Naive B cell (primary cell): ENCODE data around the gene DNAJC8. TPM values are rescaled to one million over a fixed set of nuclear protein-coding genes. Genes with fewer than 3 reads are reported as not detected.

Experiments
- ATAC-seq, 2 donors: fragments of 150-1000 bp; cut with Tn5 transposase; 2 replicates each; pipeline ENCODE4 v1.10.0; 2021; ENCODE audit warnings: low read depth in 2 of 2, mild to moderate bottlenecking in 2 of 2, moderate library complexity in 2 of 2
- DNase-seq: peaks from one replicate; pipeline ENCODE4 v3.0.0; 2022
- H3K27ac Mint-ChIP-seq, 6 donors: one replicate each; pipeline ENCODE4 v1.8.0; 2020 to 2022; ENCODE audit warnings: mild to moderate bottlenecking in 6 of 6, mixed read lengths in 6 of 6, moderate library complexity in 5 of 6, inconsistent platforms in 2 of 6
- H3K27me3 Mint-ChIP-seq, 3 donors: one replicate each; pipeline ENCODE4 v1.8.0; 2021 to 2022; ENCODE audit warnings: mixed read lengths in 3 of 3, mild to moderate bottlenecking in 1 of 3
- H3K36me3 Mint-ChIP-seq, 2 donors: one replicate each; pipeline ENCODE4 v1.8.0; 2020 to 2022; ENCODE audit warnings: mixed read lengths in 2 of 2, inconsistent platforms in 1 of 2, mild to moderate bottlenecking in 1 of 2
- H3K4me1 Mint-ChIP-seq, 3 donors: one replicate each; pipeline ENCODE4 v1.8.0; 2020 to 2022; ENCODE audit warnings: mixed read lengths in 3 of 3, inconsistent platforms in 1 of 3, mild to moderate bottlenecking in 1 of 3, moderate library complexity in 1 of 3
- H3K4me3 Mint-ChIP-seq, 8 donors: one replicate each; pipeline ENCODE4 v1.8.0; 2020 to 2022; ENCODE audit warnings: mild to moderate bottlenecking in 8 of 8, mixed read lengths in 8 of 8, moderate library complexity in 8 of 8, inconsistent platforms in 2 of 8
- H3K9me3 Mint-ChIP-seq, 7 donors: one replicate each; pipeline ENCODE4 v1.8.0; 2020 to 2022; ENCODE audit warnings: mixed read lengths in 7 of 7, mild to moderate bottlenecking in 5 of 7, inconsistent platforms in 2 of 7, moderate library complexity in 1 of 7
- polyA plus RNA-seq, 6 donors: library from polyadenylated mRNA; unstranded; fragments of 300-500 nt; fragmentation: Illumina TruSeq; gene quantifications; one replicate each; pipeline ENCODE4 v1.2.3, GENCODE V29; 2021; ENCODE audit warnings: low read depth in 6 of 6

Gene DNAJC8
- polyA plus RNA-seq, 6 donors from 2014 or later = 145 to 193 (median 151) TPM

GRCh38 chr1:28190337-28190979 is 42.4 kb downstream of the DNAJC8 start:
- Mint-ChIP-seq H3K27ac (peak overlapping the region in 1 of 6 donors; percentile 50), H3K36me3 (peaks cover 0 to 8% of the 10 kb centered on the region in 2 donors), H3K9me3 (no peaks in the 10 kb centered on the region), H3K4me1 (peaks cover 0 to 8% (median 4%) of the 10 kb centered on the region in 3 donors), H3K4me3 (no peak overlapping the region), H3K27me3 (no peaks in the 10 kb centered on the region)
- DNase-seq (no peak), ATAC-seq (no peak)

GRCh38 chr1:28185071-28185470 is 47.8 kb downstream of the DNAJC8 start:
- H3K9me3 Mint-ChIP-seq = peaks cover 0 to 5% (median 0%) of the 10 kb centered on the region in 7 donors
- no peak for DNase-seq
- no peak overlapping the region for H3K4me3 Mint-ChIP-seq
- no peak for ATAC-seq
- H3K27me3 Mint-ChIP-seq = no peaks in the 10 kb centered on the region
- H3K4me1 Mint-ChIP-seq = peaks cover 21 to 31% (median 24%) of the 10 kb centered on the region in 3 donors
- peak overlapping the region in 3 of 6 donors; percentile 8 to 60 (median 18) for H3K27ac Mint-ChIP-seq
- H3K36me3 Mint-ChIP-seq = no peaks in the 10 kb centered on the region

GRCh38 chr1:28180306-28181305 is 52.2 kb downstream of the DNAJC8 start:
- Mint-ChIP-seq H3K36me3 (no peaks in the 10 kb centered on the region), H3K27ac (peak overlapping the region in 4 of 6 donors; percentile 5 to 81 (median 33)), H3K27me3 (no peaks in the 10 kb centered on the region), H3K4me1 (peaks cover 45 to 71% (median 65%) of the 10 kb centered on the region in 3 donors), H3K4me3 (peak overlapping the region; percentile 2 to 88 (median 66)), H3K9me3 (peaks cover 0 to 5% (median 0%) of the 10 kb centered on the region in 7 donors)
- DNase-seq (no peak), ATAC-seq (no peak)

- H3K36me3 Mint-ChIP-seq = no peaks in the 10 kb centered on the region
- peaks cover 61 to 80% (median 79%) of the 10 kb centered on the region in 3 donors for H3K4me1 Mint-ChIP-seq
- DNase-seq (no peak), ATAC-seq (no peak)
- peak overlapping the region in 6 of 8 donors; percentile 21 to 76 (median 43) for H3K4me3 Mint-ChIP-seq
- no peaks in the 10 kb centered on the region for H3K9me3 Mint-ChIP-seq
- peak overlapping the region in 2 of 6 donors; percentile 8 to 27 for H3K27ac Mint-ChIP-seq
- H3K27me3 Mint-ChIP-seq = no peaks in the 10 kb centered on the region
Measured at GRCh38 chr1:28178690-28179485, 53.9 kb downstream of the DNAJC8 start.

GRCh38 chr1:28176492-28177470 is 56.0 kb downstream of the DNAJC8 start, which contains the start of gene PTAFR:
PTAFR (minus strand) TSS chr1:28176690; CDS start chr1:28151021, 25,669 bp downstream.
- ATAC-seq = peak; percentile 66 to 73
- Mint-ChIP-seq H3K27me3 (no peaks in the 10 kb centered on the region), H3K9me3 (no peaks in the 10 kb centered on the region), H3K4me1 (peaks cover 69 to 91% (median 87%) of the 10 kb centered on the region in 3 donors), H3K27ac (peak within 1 kb of the TSS; percentile 71 to 93 (median 85)), H3K4me3 (peak within 1 kb of the TSS; percentile 57 to 98 (median 89)), H3K36me3 (no peaks in the 10 kb centered on the region)
- peak; percentile 79 for DNase-seq

GRCh38 chr1:28175955-28176485 is 56.8 kb downstream of the DNAJC8 start:
- Mint-ChIP-seq H3K4me3 (peak overlapping the region; percentile 57 to 98 (median 89)), H3K36me3 (no peaks in the 10 kb centered on the region), H3K27me3 (no peaks in the 10 kb centered on the region), H3K9me3 (no peaks in the 10 kb centered on the region), H3K4me1 (peaks cover 74 to 95% (median 91%) of the 10 kb centered on the region in 3 donors), H3K27ac (peak overlapping the region in 5 of 6 donors; percentile 71 to 89 (median 81))
- ATAC-seq = no peak
- no peak for DNase-seq

GRCh38 chr1:28173980-28174297 is 58.9 kb downstream of the DNAJC8 start:
- Mint-ChIP-seq H3K9me3 (no peaks in the 10 kb centered on the region), H3K4me1 (peaks cover 75 to 95% (median 86%) of the 10 kb centered on the region in 3 donors), H3K27me3 (no peaks in the 10 kb centered on the region), H3K27ac (peak overlapping the region in 5 of 6 donors; percentile 43 to 92 (median 77)), H3K36me3 (no peaks in the 10 kb centered on the region), H3K4me3 (peak overlapping the region in 7 of 8 donors; percentile 19 to 79 (median 73))
- ATAC-seq = no peak
- no peak for DNase-seq

- H3K4me1 Mint-ChIP-seq = peaks cover 71 to 95% (median 86%) of the 10 kb centered on the region in 3 donors
- no peak for ATAC-seq
- no peak for DNase-seq
- H3K27me3 Mint-ChIP-seq = no peaks in the 10 kb centered on the region
- H3K27ac Mint-ChIP-seq = peak overlapping the region; percentile 52 to 92 (median 80)
- no peaks in the 10 kb centered on the region for H3K9me3 Mint-ChIP-seq
- H3K36me3 Mint-ChIP-seq = no peaks in the 10 kb centered on the region
- peak overlapping the region; percentile 57 to 93 (median 80) for H3K4me3 Mint-ChIP-seq
Measured at GRCh38 chr1:28173151-28173979, 59.5 kb downstream of the DNAJC8 start.

GRCh38 chr1:28172713-28173150 is 60.1 kb downstream of the DNAJC8 start:
- DNase-seq (peak; percentile 89), ATAC-seq (peak; percentile 84 to 85)
- no peaks in the 10 kb centered on the region for H3K27me3 Mint-ChIP-seq
- H3K4me3 Mint-ChIP-seq = peak overlapping the region; percentile 57 to 93 (median 82)
- peaks cover 72 to 93% (median 86%) of the 10 kb centered on the region in 3 donors for H3K4me1 Mint-ChIP-seq
- H3K36me3 Mint-ChIP-seq = no peaks in the 10 kb centered on the region
- H3K27ac Mint-ChIP-seq = peak overlapping the region; percentile 52 to 91 (median 84)
- no peaks in the 10 kb centered on the region for H3K9me3 Mint-ChIP-seq

- peak overlapping the region; percentile 10 to 93 (median 80) for H3K4me3 Mint-ChIP-seq
- ATAC-seq (no peak), DNase-seq (no peak)
- no peaks in the 10 kb centered on the region for H3K9me3 Mint-ChIP-seq
- H3K27me3 Mint-ChIP-seq = no peaks in the 10 kb centered on the region
- no peaks in the 10 kb centered on the region for H3K36me3 Mint-ChIP-seq
- H3K4me1 Mint-ChIP-seq = peaks cover 59 to 79% (median 71%) of the 10 kb centered on the region in 3 donors
- peak overlapping the region in 5 of 6 donors; percentile 15 to 83 (median 68) for H3K27ac Mint-ChIP-seq
Measured at GRCh38 chr1:28171246-28171645, 61.6 kb downstream of the DNAJC8 start.

- Mint-ChIP-seq H3K4me1 (peaks cover 50 to 67% (median 60%) of the 10 kb centered on the region in 3 donors), H3K27me3 (no peaks in the 10 kb centered on the region), H3K27ac (peak overlapping the region in 3 of 6 donors; percentile 34 to 90 (median 56)), H3K36me3 (no peaks in the 10 kb centered on the region), H3K4me3 (peak overlapping the region in 5 of 8 donors; percentile 12 to 74 (median 26)), H3K9me3 (no peaks in the 10 kb centered on the region)
- ATAC-seq (no peak), DNase-seq (no peak)
Measured at GRCh38 chr1:28170001-28170596, 62.7 kb downstream of the DNAJC8 start.
